Esophagus squamous epithelium (tissue), 5 donors: Measurements from ENCODE around the gene ATRN. TPM values are rescaled to one million over a fixed set of nuclear protein-coding genes. Genes with fewer than 3 reads are reported as not detected.

ENCODE experiments used
- DNase-seq: peaks from one replicate; lab custom pipeline; 2025; lab: John Stamatoyannopoulos, UW
- H3K27ac ChIP-seq, 4 donors: fragments of 200-600 bp; sonication (generic); one replicate each; pipeline ENCODE4 v1.5.1; 2016 to 2019; ENCODE audit warnings: mild to moderate bottlenecking in 1 of 4
- H3K27me3 ChIP-seq, 4 donors: fragments of 200-600 bp; sonication (generic); 1 replicate in 3 of 4; 2 replicates in 1 of 4; pipeline versions ENCODE4 v1.5.1 to v1.6.0; 2017 to 2021; ENCODE audit warnings: antibody characterized with exemption in 1 of 4
- H3K36me3 ChIP-seq, 3 donors: fragments of 200-600 bp; sonication (generic); one replicate each; pipeline ENCODE4 v1.5.1; 2016 to 2019
- H3K4me1 ChIP-seq, 3 donors: fragments of 200-600 bp; sonication (generic); one replicate each; pipeline ENCODE4 v1.5.1; 2017 to 2019
- H3K4me3 ChIP-seq, 4 donors: fragments of 200-600 bp; sonication (generic); 1 replicate in 3 of 4; 2 replicates in 1 of 4; pipeline ENCODE4 v1.5.1; 2016 to 2019; ENCODE audit warnings: mild to moderate bottlenecking in 2 of 4, moderate library complexity in 1 of 4
- H3K9me3 ChIP-seq, 3 donors: fragments of 200-600 bp; sonication (generic); one replicate each; pipeline ENCODE4 v1.5.1; 2016 to 2019
- CTCF ChIP-seq, 6 experiments: fragments of 450-650 bp in 4 of 6; fragments of 200-600 bp in 2 of 6; sonication (generic) in 2 of 6; IDR thresholded peaks; one replicate each; pipeline ENCODE4 v1.5.1; 2016 to 2019; ENCODE audit warnings: antibody characterized with exemption in 6 of 6, mild to moderate bottlenecking in 4 of 6, moderate library complexity in 4 of 6
- POLR2A ChIP-seq, 4 donors: fragments of 450-650 bp; IDR thresholded peaks; one replicate each; pipeline ENCODE4 v1.6.1; 2017; ENCODE audit warnings: antibody characterized with exemption in 4 of 4, mild to moderate bottlenecking in 4 of 4, moderate library complexity in 3 of 4
- WGBS, 2 donors: methylation state at CpG; one replicate each; pipeline ENCODE4 v1.1.5; 2018; 5-methylcytosine and 5-hydroxymethylcytosine counted together
- intact Hi-C: fragments of 100-400 bp; cut with DNase I; formaldehyde crosslinking; loops from one replicate; pipeline ENCODE4 v1.15.0; 2022
- total RNA-seq, 4 donors: library from RNA; depleted of rRNA; stranded (reverse); fragments of >200 nt; gene quantifications; one replicate each; pipeline ENCODE4 v1.1.0, GENCODE V29; 2016
- donor health status: DM: yes; HTN: yes; CAD: no.

ATRN gene
- total RNA-seq, 4 donors from 2014 or later: 15.4 to 23.1 (median 21.4) TPM

GRCh38 chr20:3446779-3447178 is 24.0 kb upstream of the ATRN start:
- H3K4me1 ChIP-seq: peaks cover 0 to 14% (median 0%) of the 10 kb centered on the region in 3 donors
- TF ChIP-seq POLR2A (IDR thresholded peaks at IDR 0.05) (no peak), CTCF (IDR thresholded peaks at IDR 0.05) (peak in 4 of 6 experiments; percentile 7 to 44 (median 26))
- WGBS, 2 donors: 62 to 68% methylated on average over 8 of the region's 8 CpGs
- no peaks in the 10 kb centered on the region for H3K27me3 ChIP-seq
- no peaks in the 10 kb centered on the region for H3K9me3 ChIP-seq
- no peak for DNase-seq
- H3K27ac ChIP-seq: peak overlapping the region in 1 of 4 donors; percentile 22
- H3K36me3 ChIP-seq: no peaks in the 10 kb centered on the region
- intact Hi-C loops: no loop called here
- H3K4me3 ChIP-seq: no peak overlapping the region

DNA sequence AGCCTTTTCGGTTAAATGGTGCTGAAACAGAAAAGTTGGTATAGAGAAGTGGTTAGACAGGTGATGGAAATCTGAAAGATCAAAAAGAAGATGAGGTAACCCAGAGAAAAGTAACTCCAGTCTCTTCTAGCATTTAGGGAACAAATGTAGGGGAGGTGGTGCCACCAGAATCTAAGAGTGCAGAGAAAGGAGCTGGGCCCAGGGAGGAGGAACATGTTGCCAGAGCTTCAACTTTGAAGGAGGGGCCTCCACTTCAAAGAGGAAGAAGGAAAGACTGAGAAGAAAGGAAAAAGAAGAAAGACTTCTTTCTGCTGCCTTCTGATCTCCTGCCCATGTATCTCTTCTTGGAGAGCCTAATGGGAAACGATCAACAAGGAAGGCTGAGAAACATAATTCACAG is 23.5 kb upstream of the ATRN start:
- TF ChIP-seq POLR2A (IDR thresholded peaks at IDR 0.05): no peak
- no peak for TF ChIP-seq CTCF (IDR thresholded peaks at IDR 0.05)
- 78 to 85% methylated on average over 2 of the region's 2 CpGs for WGBS, 2 donors
- DNase-seq: no peak

GRCh38 chr20:3449319-3449718 is 21.5 kb upstream of the ATRN start:
- WGBS, 2 donors: 65 to 77% methylated on average over 1 of the region's 1 CpG
- intact Hi-C loops: no loop called here
- H3K4me1 ChIP-seq: peaks cover 0 to 7% (median 0%) of the 10 kb centered on the region in 3 donors
- H3K4me3 ChIP-seq: no peak overlapping the region
- H3K9me3 ChIP-seq: no peaks in the 10 kb centered on the region
- no peaks in the 10 kb centered on the region for H3K27me3 ChIP-seq
- no peak overlapping the region for H3K27ac ChIP-seq
- TF ChIP-seq CTCF (IDR thresholded peaks at IDR 0.05): no peak
- TF ChIP-seq POLR2A (IDR thresholded peaks at IDR 0.05): no peak
- H3K36me3 ChIP-seq: no peaks in the 10 kb centered on the region
- DNase-seq: no peak

More for the DNA sequence above, 23.5 kb upstream of the ATRN start:
- no peaks in the 10 kb centered on the region for H3K36me3 ChIP-seq
- peaks cover 0 to 14% (median 0%) of the 10 kb centered on the region in 3 donors for H3K4me1 ChIP-seq
- intact Hi-C loops: no loop called here
- H3K9me3 ChIP-seq: no peaks in the 10 kb centered on the region
- no peak overlapping the region for H3K27ac ChIP-seq
- no peak overlapping the region for H3K4me3 ChIP-seq
- no peaks in the 10 kb centered on the region for H3K27me3 ChIP-seq

GRCh38 chr20:3452136-3452535 is 18.7 kb upstream of the ATRN start:
- intact Hi-C loops: no loop called here
- TF ChIP-seq POLR2A (IDR thresholded peaks at IDR 0.05) (no peak), CTCF (IDR thresholded peaks at IDR 0.05) (no peak)
- 67 to 84% methylated on average over 2 of the region's 2 CpGs for WGBS, 2 donors

DNA sequence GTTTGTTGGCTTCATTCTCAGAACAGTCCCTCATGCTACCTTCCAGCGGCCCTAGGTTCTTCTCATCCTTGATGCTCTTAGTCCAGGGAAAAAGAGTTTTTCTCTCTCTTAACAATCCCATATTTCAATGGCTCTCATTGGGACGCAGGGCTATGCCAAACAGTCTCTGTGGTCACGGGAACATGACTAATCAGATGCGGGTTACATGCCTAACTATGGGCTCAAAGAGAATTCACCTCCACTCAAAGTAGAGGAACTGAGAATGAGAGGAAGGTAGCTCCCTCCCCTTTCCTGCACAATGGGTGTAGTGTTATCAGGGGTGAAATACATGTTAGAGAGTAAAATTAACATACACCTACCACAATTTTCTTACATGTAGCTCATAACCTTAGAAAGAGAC is 18.1 kb upstream of the ATRN start:
- Histone ChIP-seq H3K4me1 (peaks cover 0 to 3% (median 0%) of the 10 kb centered on the region in 3 donors), H3K27ac (no peak overlapping the region), H3K4me3 (no peak overlapping the region), H3K36me3 (no peaks in the 10 kb centered on the region), H3K9me3 (no peaks in the 10 kb centered on the region), H3K27me3 (peaks cover 0 to 5% (median 0%) of the 10 kb centered on the region in 4 donors)
- TF ChIP-seq CTCF (IDR thresholded peaks at IDR 0.05): no peak
- no peak for TF ChIP-seq POLR2A (IDR thresholded peaks at IDR 0.05)
- WGBS, 2 donors: 57 to 71% methylated on average over 3 to 4 of the region's 4 CpGs
- DNase-seq: no peak
- intact Hi-C loops: no loop called here

More at GRCh38 chr20:3452136-3452535, 18.7 kb upstream of the ATRN start:
- Histone ChIP-seq H3K36me3 (no peaks in the 10 kb centered on the region), H3K27me3 (no peaks in the 10 kb centered on the region), H3K4me1 (peaks cover 0 to 3% (median 0%) of the 10 kb centered on the region in 3 donors), H3K4me3 (no peak overlapping the region), H3K9me3 (no peaks in the 10 kb centered on the region), H3K27ac (no peak overlapping the region)
- no peak for DNase-seq
